Skeletal muscle cell (primary cell): Measurements from ENCODE around the gene SOD3.

Source experiments
- DNase-seq: peaks from one replicate; pipeline ENCODE4 v3.0.0-alpha.2; 2010; ENCODE audit warnings: low read depth
- H3K4me3 ChIP-seq: 2 replicates; pipeline ENCODE4 v1.5.1; 2011; ENCODE audit warnings: low read depth, mild to moderate bottlenecking, control low read depth, low read length, moderate library complexity

The SOD3 gene

DNA sequence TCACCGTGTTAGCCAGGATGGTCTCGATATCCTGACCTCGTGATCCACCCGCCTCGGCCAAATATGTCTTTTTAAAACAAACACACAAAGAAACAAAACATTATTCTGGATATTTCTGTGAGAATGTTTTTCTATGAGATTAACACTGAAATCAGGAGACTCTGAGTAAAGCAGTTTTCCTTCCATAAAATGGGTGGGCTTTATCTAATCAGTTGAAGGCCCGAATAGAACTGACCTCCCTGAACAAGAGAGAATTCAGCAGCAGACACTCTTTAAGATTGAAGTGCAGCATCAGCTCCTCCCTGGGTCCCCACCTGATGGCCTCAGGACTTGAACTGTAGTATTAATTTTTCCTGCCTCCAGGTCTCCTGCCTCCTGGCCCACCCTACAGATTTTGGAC is 22.4 kb upstream of the SOD3 start:
- DNase-seq, result no peak
- no peak overlapping the region for H3K4me3 ChIP-seq

DNA sequence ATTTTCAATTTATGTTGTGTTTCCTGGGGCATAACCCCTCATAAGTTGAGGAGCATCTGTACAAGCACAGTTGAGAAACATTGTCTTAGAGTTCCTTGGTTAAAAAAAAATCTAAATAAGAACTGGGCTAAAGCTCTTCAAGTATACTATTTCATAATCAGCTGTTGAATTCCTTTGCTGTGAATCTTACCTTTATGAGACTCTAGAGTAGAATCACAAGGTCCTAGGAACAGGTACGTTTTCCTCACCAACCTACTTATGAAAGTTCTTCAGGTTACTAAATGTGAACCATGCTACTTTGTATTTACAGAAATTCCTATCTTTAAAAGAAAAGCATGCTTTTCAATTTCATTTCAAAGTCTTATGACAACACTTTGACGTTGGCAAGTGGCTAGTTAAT is 20.9 kb upstream of the SOD3 start:
- DNase-seq, result no peak
- H3K4me3 ChIP-seq, result no peak overlapping the region

GRCh38 chr4:24775032-24775605 is 20.3 kb upstream of the SOD3 start:
- H3K4me3 ChIP-seq, result no peak overlapping the region
- DNase-seq, result peak; percentile 60

DNA sequence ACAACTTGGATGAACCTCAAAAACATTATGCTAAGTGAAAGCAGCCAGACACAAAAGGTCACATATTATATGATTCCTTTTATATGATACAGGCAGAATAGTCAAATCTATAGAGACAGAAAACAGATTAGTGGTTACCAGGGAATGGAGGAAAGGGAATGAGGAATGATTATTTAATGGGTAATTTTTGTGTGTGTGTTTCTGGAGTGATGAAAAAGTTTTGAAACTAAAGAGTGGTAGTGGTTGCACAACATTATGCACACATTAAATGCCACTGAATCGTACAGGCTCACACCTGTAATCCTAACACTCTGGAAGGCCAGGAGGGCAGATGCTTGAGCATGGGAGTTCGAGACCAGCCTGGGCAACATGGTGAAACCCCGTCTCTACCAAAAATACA is 19.6 kb upstream of the SOD3 start:
- H3K4me3 ChIP-seq, result no peak overlapping the region

GRCh38 chr4:24777536-24778463 is 17.6 kb upstream of the SOD3 start:
- no peak for DNase-seq
- no peak overlapping the region for H3K4me3 ChIP-seq

More for the DNA sequence above, 19.6 kb upstream of the SOD3 start:
- no peak for DNase-seq

- peak; percentile 97 for DNase-seq
- no peak overlapping the region for H3K4me3 ChIP-seq
Measured at GRCh38 chr4:24778464-24779225, 16.7 kb upstream of the SOD3 start.

- DNase-seq, result no peak
Measured at GRCh38 chr4:24780936-24781495, 14.4 kb upstream of the SOD3 start.

GRCh38 chr4:24781999-24782745 is 13.2 kb upstream of the SOD3 start:
- no peak for DNase-seq

More at GRCh38 chr4:24780936-24781495, 14.4 kb upstream of the SOD3 start:
- no peak overlapping the region for H3K4me3 ChIP-seq

GRCh38 chr4:24783506-24783905 is 11.9 kb upstream of the SOD3 start:
- no peak for DNase-seq
- no peak overlapping the region for H3K4me3 ChIP-seq

More at GRCh38 chr4:24781999-24782745, 13.2 kb upstream of the SOD3 start:
- no peak overlapping the region for H3K4me3 ChIP-seq

DNA sequence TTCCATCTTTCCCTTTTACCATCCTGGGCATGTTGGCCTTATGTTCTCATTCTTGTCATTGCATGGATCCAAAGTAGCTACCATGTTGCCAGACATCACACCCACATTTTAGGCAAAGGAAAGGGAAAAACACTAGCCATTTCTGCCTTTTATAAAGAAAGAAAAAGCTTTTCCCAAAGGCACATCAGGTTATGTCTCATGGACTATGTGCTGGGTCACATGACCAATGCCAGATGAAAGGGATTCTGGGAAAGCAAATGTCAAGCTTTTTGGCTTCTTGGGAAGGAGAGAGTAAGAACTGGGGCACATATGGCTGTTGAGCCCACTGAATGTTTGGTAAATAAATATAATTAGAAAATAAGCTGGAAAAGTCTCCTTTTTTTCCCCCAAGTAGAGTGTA is 4.3 kb upstream of the SOD3 start:
- DNase-seq, result no peak
- H3K4me3 ChIP-seq, result no peak overlapping the region

- DNase-seq, result no peak
- no peak overlapping the region for H3K4me3 ChIP-seq
Measured at GRCh38 chr4:24792552-24792951, 2.8 kb upstream of the SOD3 start.

DNA sequence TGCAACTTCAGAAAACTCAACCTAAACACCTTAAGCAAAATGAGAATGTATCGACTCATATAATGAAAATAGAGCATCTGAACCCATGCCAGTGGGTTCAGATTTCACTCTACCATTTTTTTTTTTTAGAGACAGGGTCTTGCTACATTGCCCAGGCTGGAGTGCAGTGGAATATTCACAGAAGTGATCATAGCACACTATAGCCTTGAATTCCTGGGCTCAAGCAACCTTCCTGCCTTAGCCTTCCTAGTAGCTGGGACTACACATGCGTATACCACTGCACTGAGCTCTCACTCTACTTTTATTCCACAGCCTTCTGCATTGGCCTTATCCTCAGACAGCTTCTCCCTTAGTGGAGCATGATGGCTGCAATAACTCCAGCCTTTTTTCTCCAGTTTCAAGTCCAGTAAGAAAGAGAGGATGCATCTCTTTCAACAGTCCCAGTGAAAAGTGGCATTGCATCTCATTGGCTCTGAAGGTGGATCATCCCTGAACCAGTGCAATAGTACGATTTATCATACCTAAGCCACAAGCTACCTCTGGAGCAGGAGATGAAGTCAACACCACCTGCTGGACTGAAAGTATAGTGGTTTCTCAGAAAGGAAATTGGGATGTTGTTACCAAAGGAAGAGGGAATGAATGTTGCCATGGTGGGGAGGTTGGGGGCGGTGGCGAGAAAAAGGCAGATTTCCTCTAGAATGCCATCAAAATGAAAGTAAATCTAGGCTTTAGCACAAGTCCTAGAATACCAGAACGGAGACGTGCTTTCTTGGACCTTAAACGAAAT is 2.0 kb upstream of the SOD3 start:
- no peak for DNase-seq
- H3K4me3 ChIP-seq, result no peak overlapping the region

DNA sequence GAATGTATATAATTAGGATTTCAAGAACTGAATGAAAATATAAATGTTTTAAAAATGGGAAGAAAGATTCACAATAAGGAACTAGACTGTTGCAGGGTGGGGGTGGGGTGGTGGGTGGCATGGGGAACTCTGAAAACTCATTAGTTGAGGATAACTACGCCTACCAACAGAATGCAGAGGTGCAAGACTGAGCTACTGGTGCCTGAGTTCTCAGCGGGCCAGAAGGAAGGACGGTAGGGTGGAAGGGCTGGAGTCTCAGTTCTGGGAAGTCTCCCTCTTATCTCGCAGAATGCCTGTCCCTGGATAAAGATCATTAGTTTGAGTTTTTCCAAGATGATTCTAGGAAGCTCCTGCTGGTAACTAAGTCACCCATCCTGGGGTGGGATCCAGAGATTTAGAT is 1.3 kb upstream of the SOD3 start:
- no peak overlapping the region for H3K4me3 ChIP-seq
- no peak for DNase-seq

GRCh38 chr4:24794480-24794879 is 893 bp upstream of the SOD3 start:
- no peak for DNase-seq

GRCh38 chr4:24795666-24796381 is 451 bp downstream of the SOD3 start:
- DNase-seq, result no peak
- H3K4me3 ChIP-seq, result peak overlapping the region; percentile 27

More at GRCh38 chr4:24794480-24794879, 893 bp upstream of the SOD3 start:
- H3K4me3 ChIP-seq, result no peak overlapping the region

DNA sequence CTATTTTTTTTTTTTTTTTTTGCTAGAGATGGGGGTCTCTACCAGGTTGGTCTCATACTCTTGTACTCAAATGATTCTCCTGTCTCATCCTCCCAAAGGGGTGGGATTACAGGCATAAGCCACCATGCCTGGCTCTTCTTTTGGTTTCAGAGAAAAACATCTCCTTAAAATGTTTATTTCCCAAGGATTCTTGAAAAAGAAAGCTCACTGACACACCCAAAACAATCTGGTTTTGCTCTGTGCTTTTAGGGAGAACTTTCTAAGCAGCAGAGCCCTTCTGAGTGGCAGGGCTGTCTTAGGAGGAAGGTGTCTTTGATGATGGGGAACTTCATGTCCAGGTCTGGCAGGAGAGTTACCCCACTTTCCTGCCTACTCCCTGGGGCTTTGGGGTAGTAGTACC is 1.2 kb downstream of the SOD3 start:
- no peak overlapping the region for H3K4me3 ChIP-seq
- no peak for DNase-seq

DNA sequence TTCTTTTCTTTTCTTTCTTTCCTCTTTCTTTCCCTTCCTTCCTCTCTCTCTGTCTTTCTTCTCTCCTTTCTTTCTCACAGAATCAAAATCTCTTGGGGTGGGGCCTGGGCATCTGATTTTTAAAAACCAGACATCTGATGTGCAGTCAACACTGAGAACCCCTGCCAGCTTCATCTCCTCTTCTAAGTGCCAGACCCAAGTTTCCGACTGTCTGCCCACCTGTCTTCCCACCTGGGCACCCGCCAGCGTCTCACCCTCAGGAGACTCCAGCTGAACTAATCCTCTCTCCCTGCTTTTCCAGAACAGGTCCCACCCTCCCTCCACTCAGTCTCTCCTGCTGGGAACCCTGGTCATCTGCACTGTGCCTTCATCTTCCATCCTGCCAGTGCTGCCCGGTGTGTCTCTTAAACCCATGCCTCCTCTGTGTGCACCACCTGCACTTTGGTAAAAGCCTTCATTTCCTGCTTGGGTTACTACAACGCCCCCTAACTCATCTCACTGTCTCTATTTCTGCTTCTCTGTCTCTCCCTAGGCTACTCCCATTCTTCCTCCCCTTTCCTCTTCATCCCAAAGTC is 2.8 kb downstream of the SOD3 start:
- no peak for DNase-seq
- H3K4me3 ChIP-seq, result no peak overlapping the region

DNA sequence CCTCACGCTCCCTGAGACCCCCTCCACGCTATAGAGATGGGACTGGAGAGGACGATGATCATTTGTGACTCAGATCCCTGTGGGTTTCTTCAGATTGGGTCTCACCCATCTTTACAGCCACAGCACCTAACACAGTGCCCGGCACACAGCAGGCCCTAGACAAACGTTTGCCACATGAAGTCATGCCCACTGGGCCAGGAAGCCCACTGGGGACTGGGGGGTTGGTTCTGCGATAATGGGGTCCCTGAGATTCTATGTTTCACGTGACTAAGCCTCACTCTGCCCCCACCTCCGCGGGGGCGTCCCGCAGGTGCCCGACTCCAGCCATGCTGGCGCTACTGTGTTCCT is 3.8 kb downstream of the SOD3 start:
- H3K4me3 ChIP-seq, result no peak overlapping the region
- no peak for DNase-seq
